ENCODE results near the gene CCL23. TPM values are rescaled to one million over a fixed set of nuclear protein-coding genes. Genes with fewer than 3 reads are reported as not detected.
A peak's percentile ranks its signal among the peaks of the same experiment; 100 is the strongest.

CCL23 gene
- total RNA-seq, 1 experiment from 2014 or later: not detected

DNA sequence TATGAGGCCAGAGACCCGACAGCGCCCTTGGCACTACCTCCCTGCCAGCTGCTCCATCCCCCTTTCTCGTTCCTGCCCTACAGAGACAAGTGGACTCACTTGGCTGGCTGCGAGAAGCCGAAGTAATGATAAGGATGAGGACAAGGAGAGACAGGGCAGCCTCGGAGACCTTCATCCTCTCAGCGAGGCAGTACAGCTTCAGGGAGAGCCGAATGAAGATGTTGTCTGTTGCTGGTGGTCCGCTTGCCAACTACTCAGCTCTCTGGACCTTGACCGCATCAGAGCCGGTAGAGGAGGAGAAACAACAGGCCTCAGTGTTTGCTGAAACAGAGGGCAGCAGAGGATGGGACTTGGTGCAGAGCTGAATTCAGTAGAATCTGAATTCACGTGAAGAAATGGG, 36.5 kb downstream of the CCL23 start, which contains the start of gene CCL16:
TSS of gene CCL16 (minus strand) at position 252 of the 400 bp plus-strand sequence. CDS start at position 175, 77 bp downstream.
- DNase-seq (ENCODE audit: low read depth, low spot score): no peak
- in situ Hi-C loops (cut with HindIII; ENCODE audit: low pct_unique_long_range_greater_than_20kb, low sequenced_read_pairs): no loop called here

DNA sequence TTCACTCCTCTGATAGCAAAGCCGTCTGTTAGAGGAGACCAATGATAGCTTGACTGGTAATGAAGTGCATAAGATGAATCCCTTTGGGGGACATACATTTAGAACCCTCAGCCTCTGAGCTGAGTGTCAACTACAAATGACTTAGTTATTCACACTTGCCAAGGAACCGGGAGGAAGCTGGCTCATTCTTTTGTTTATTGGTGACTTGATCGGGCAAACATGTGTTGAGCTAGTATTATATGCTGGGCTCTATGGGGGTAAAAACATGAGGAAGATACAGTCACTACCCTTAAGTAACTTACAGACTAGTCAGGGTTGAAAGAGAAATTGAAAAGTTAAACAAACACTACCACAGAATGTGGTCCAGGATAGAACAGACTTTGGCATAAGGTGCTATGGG, 39.4 kb downstream of the CCL23 start:
- no peak for DNase-seq (ENCODE audit: low read depth, low spot score)
- in situ Hi-C loops (cut with HindIII; ENCODE audit: low pct_unique_long_range_greater_than_20kb, low sequenced_read_pairs): no loop called here

DNA sequence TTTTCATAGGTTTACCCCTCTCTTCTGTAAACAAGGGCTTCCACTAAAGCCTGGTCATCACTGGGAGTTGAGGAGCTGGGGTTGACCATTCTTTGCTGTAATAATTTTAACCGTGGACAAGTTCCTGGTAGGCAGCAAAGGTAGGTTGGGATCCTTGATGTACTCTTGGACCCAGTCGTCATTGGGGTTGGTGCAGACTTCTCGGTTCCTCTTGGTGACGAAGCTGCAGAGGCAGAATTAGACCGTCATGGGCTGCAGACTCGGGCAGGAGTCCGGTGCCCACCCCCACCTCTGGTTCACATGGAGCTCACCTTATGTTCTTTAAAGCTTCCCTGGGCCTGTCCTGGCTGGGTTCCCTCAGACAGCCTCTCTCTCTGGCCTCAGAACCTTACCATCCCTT, 40.3 kb downstream of the CCL23 start:
- no peak for DNase-seq (ENCODE audit: low read depth, low spot score)
- in situ Hi-C loops (cut with HindIII; ENCODE audit: low pct_unique_long_range_greater_than_20kb, low sequenced_read_pairs): no loop called here

DNA sequence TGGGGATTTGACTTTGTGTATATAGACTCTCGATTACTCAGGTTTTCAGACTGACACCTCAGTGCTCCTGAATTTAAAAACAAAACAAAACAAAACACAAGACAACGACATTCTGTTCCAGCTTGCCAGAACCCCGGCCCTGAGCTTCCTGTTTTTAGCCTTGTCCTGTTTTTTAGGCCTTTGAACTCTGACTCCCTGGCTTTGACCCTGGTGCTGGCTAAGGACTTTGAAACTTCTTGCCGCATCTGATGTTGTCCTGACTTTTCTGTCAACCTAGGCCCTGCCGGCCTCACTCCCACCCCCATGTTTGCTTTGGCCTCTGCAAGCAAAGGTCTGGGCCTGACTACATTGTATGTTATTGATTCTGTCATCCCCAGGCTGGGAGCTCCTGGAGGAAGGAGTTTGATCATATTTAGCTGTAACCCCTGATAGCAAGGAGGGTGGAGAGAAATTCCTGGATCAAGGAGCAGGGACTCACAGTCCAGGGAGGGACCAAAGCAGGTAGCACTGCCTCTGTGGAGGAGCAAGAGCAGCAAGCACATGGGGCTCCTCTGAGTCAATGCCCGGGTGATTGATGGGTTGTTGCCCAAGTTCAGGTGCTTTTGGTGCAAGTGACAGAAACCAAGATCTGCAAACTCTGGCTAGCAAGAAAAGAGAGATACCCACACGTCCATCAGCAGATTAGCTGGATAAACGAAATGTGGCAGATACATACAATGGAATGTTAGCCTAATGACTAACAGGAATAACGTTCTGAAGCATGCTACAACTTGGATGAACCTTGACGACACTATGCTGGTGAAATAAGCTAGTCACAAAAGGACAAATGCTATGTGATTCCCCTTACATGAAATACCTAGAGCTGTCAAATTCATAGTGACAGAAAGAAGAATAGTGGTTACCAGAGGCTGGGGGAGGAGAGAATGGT, 44.2 kb downstream of the CCL23 start:
- no peak for DNase-seq (ENCODE audit: low read depth, low spot score)
- in situ Hi-C loops (cut with HindIII; ENCODE audit: low pct_unique_long_range_greater_than_20kb, low sequenced_read_pairs): no loop called here

GRCh38 chr17:35972945-35973332, 44.8 kb downstream of the CCL23 start:
- in situ Hi-C loops (cut with HindIII; ENCODE audit: low pct_unique_long_range_greater_than_20kb, low sequenced_read_pairs): no loop called here
- DNase-seq (ENCODE audit: low read depth, low spot score): no peak

DNA sequence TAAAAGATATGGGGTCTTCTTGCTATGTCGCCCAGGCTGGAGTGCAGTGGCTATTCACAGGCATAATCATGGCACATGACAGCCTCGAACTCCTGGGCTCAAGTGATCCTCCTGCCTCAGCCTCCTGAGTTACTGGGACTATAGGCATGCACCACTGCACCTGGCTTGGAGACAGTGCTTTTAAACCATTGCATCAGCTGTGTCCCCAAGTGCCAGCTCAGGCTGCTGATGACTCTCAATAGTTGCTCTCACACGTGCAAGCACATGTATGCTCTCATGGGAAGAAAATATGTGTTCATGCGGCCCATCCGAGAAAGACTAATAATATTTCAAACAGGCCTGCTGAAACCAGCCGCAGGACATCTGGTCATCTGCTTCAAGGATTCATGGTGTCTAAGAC, 45.2 kb downstream of the CCL23 start:
- DNase-seq (ENCODE audit: low read depth, low spot score): no peak
- in situ Hi-C loops (cut with HindIII; ENCODE audit: low pct_unique_long_range_greater_than_20kb, low sequenced_read_pairs): no loop called here

GRCh38 chr17:35972066-35972465, 45.7 kb downstream of the CCL23 start:
- in situ Hi-C loops (cut with HindIII; ENCODE audit: low pct_unique_long_range_greater_than_20kb, low sequenced_read_pairs): no loop called here
- DNase-seq (ENCODE audit: low read depth, low spot score): peak; percentile 65

GRCh38 chr17:35969558-35970380, 48.0 kb downstream of the CCL23 start:
- in situ Hi-C loops (cut with HindIII; ENCODE audit: low pct_unique_long_range_greater_than_20kb, low sequenced_read_pairs): no loop called here
- peak; percentile 86 for DNase-seq (ENCODE audit: low read depth, low spot score)

DNA sequence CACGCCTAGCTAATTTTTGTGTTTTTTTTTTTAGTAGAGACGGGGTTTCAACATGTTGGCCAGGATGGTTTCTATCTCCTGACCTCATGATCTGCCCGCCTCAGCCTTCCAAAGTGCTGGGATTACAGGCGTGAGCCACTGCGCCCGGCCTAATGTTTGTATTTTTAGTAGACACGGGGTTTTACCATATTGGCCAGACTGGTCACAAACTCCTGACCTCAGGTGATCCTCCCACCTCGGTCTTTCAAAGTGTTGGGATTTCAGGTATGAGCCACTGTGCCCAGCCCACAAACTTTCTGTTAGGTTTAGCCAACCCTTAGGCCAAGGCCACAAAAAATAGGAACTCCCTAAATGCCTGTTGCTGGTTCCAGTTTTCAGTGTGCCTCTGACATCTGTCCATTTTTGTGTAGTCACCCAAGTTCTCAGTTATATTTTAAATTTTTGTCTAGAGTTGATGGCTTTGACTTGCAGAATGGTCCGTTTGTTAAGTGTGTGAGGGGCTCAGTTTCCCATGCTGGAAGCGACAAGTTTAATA, 49.2 kb downstream of the CCL23 start:
- in situ Hi-C loops (cut with HindIII; ENCODE audit: low pct_unique_long_range_greater_than_20kb, low sequenced_read_pairs): no loop called here
- no peak for DNase-seq (ENCODE audit: low read depth, low spot score)

DNA sequence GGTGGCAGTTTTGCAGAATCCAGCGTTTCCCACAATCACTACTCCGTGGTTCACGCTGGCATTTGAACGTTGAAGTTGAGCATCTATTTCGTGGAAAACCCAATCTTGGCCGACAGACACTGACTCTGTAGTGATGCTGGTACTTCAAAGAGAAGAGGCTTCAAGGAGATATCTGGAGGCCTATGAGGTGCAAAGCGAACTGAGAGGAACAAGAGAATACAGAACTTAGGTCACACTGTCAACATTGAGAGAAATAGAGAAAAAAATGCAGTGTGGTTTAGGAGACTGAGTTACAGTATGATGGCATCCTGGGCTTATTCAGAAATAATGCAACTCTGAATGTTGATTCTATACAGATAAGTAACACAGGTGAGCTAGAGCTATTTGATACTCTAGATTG, 52.5 kb downstream of the CCL23 start:
- in situ Hi-C loops (cut with HindIII; ENCODE audit: low pct_unique_long_range_greater_than_20kb, low sequenced_read_pairs): no loop called here
- no peak for DNase-seq (ENCODE audit: low read depth, low spot score)

DNA sequence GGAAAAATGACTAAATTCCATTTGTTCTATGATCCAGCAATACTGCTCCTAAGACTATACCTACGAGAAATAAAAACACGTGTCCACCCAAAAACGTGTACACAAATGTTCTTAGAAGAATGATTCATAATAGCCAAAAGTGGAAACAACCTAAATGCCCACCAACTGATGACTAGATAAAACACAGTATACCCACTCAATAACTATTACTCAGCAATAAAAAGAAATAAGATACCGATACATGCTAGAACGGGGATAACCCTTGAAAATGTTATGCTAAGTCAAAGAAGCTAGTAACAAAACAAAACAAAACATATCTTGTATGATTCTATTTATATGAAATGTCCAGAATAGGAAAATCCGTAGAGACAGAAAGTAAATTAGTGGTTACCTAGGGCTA, 54.1 kb downstream of the CCL23 start:
- no peak for DNase-seq (ENCODE audit: low read depth, low spot score)
- in situ Hi-C loops (cut with HindIII; ENCODE audit: low pct_unique_long_range_greater_than_20kb, low sequenced_read_pairs): no loop called here

Other genes starting within 250 kb of the CCL23 start
- not detected in 2 replicates for gene MMP28, start 222.3 kb downstream of the CCL23 start, total RNA-seq (2014; rRNA removed; shearing (Covaris generic))
- 17.4 and 18.7 TPM in 2 replicates for gene TAF15, start 208.5 kb downstream of the CCL23 start, total RNA-seq (2014; rRNA removed; shearing (Covaris generic))
- not detected in 2 replicates for gene HEATR9, start 149.1 kb downstream of the CCL23 start, total RNA-seq (2014; rRNA removed; shearing (Covaris generic))
- gene CCL5, start 137.6 kb downstream of the CCL23 start, total RNA-seq (2014; rRNA removed; shearing (Covaris generic)): 0.29 TPM in 1 of 2 replicates, not detected in the other
- 0.40 and 0.45 TPM in 2 replicates for gene RDM1, start 87.2 kb downstream of the CCL23 start, total RNA-seq (2014; rRNA removed; shearing (Covaris generic))
- not detected in 2 replicates for gene LYZL6, start 74.3 kb downstream of the CCL23 start, total RNA-seq (2014; rRNA removed; shearing (Covaris generic))
- not detected in 2 replicates for gene CCL16, start 36.5 kb downstream of the CCL23 start, total RNA-seq (2014; rRNA removed; shearing (Covaris generic))
- gene CCL14, start 31.2 kb downstream of the CCL23 start, total RNA-seq (2014; rRNA removed; shearing (Covaris generic)): not detected in 2 replicates
- gene CCL15, start 16.4 kb downstream of the CCL23 start, total RNA-seq (2014; rRNA removed; shearing (Covaris generic)): not detected in 2 replicates
- gene CCL18, start 46.3 kb upstream of the CCL23 start, total RNA-seq (2014; rRNA removed; shearing (Covaris generic)): 0.64 and 0.82 TPM in 2 replicates
- 0.26 TPM in 1 of 2 replicates, not detected in the other for gene CCL3, start 72.2 kb upstream of the CCL23 start, total RNA-seq (2014; rRNA removed; shearing (Covaris generic))
- gene CCL4, start 85.9 kb upstream of the CCL23 start, total RNA-seq (2014; rRNA removed; shearing (Covaris generic)): not detected in 2 replicates
- 0.74 TPM in 1 of 2 replicates, not detected in the other for gene TBC1D3B, start 158.7 kb upstream of the CCL23 start, total RNA-seq (2014; rRNA removed; shearing (Covaris generic))
- not detected in 2 replicates for gene CCL3L1, start 178.8 kb upstream of the CCL23 start, total RNA-seq (2014; rRNA removed; shearing (Covaris generic))
- not detected in 2 replicates for gene CCL4L2, start 193.1 kb upstream of the CCL23 start, total RNA-seq (2014; rRNA removed; shearing (Covaris generic))
- gene TBC1D3I, start 246.6 kb upstream of the CCL23 start, total RNA-seq (2014; rRNA removed; shearing (Covaris generic)): not detected in 2 replicates